Right lobe of liver (tissue), 4 donors: ENCODE measurements around the gene SLC17A3.

Source experiments
- CTCF ChIP-seq, 4 donors: fragments of 200-600 bp in 3 of 4; fragments of 450-650 bp in 1 of 4; IDR thresholded peaks; one replicate each; pipeline versions ENCODE4 v1.5.1 to v1.8.0; 2016 to 2022; ENCODE audit warnings: antibody characterized with exemption in 4 of 4, mild to moderate bottlenecking in 2 of 4
- POLR2A ChIP-seq: fragments of 450-650 bp; IDR thresholded peaks from one replicate; pipeline ENCODE4 v1.6.1; 2017; ENCODE audit warnings: antibody characterized with exemption, mild to moderate bottlenecking
- donor health status: DM: no; HTN: no; CAD: no.
- donor health status: DM: no; HTN: no; CAD: no.
- donor health status: DM: no; HTN: yes; CAD: no.

- no peak for TF ChIP-seq CTCF (IDR thresholded peaks at IDR 0.05)
- no peak for TF ChIP-seq POLR2A
These were observed 39.7 kb upstream of the SLC17A3 start for GRCh38 chr6:25913741-25914140.
